MM.1S (cell line): Measurements from ENCODE around the gene TRIM54.
"Not testable (repeated sequence)": the region's sequence is repeated elsewhere in the genome, so short reads cannot be mapped to it uniquely, and the experiment has no call there.

Experiments
- DNase-seq: peaks from one replicate; pipeline ENCODE4 v3.0.0-alpha.2; 2015
- H2AFZ ChIP-seq: fragments of 300-600 bp; sonication (generic); 2 replicates; pipeline ENCODE4 v1.6.0; 2016; ENCODE audit warnings: antibody characterized with exemption, low read length
- H3F3A ChIP-seq: fragments of 300-600 bp; sonication (generic); 2 replicates; pipeline ENCODE4 v1.6.1; 2016; ENCODE audit warnings: mild to moderate bottlenecking, antibody characterized with exemption, low read length, moderate library complexity, mixed read lengths; ENCODE audit not compliant: insufficient read depth
- H3K27ac ChIP-seq: fragments of 300-600 bp; sonication (generic); 2 replicates; pipeline ENCODE4 v1.5.1; 2016; ENCODE audit warnings: mild to moderate bottlenecking, low read length
- H3K27me3 ChIP-seq: fragments of 300-600 bp; sonication (generic); replicated peaks from 2 replicates; pipeline ENCODE4 v1.6.0; 2016; ENCODE audit warnings: low read length; ENCODE audit not compliant: insufficient read depth
- H3K36me3 ChIP-seq: fragments of 300-600 bp; sonication (generic); replicated peaks from 2 replicates; pipeline ENCODE4 v1.6.1; 2016; ENCODE audit warnings: mild to moderate bottlenecking, low read length, mixed read lengths; ENCODE audit not compliant: insufficient read depth
- H3K4me1 ChIP-seq: fragments of 300-600 bp; sonication (generic); 2 replicates; pipeline ENCODE4 v1.6.1; 2016; ENCODE audit warnings: low read length, mixed read lengths
- H3K4me2 ChIP-seq: fragments of 300-600 bp; sonication (generic); 2 replicates; pipeline ENCODE4 v1.6.0; 2016; ENCODE audit warnings: low read depth, low read length
- H3K4me3 ChIP-seq: fragments of 300-600 bp; sonication (generic); 2 replicates; pipeline ENCODE4 v1.5.1; 2016; ENCODE audit warnings: low read length, mixed read lengths
- H3K79me2 ChIP-seq: fragments of 300-600 bp; sonication (generic); 2 replicates; pipeline ENCODE4 v1.6.1; 2016; ENCODE audit warnings: mixed run types, low read length, mixed read lengths
- H3K9ac ChIP-seq: fragments of 300-600 bp; sonication (generic); 2 replicates; pipeline ENCODE4 v1.6.1; 2016; ENCODE audit warnings: low read length, mixed read lengths
- H3K9me2 ChIP-seq: fragments of 300-600 bp; sonication (generic); replicated peaks from 2 replicates; pipeline ENCODE4 v1.6.1; 2016; ENCODE audit warnings: mild to moderate bottlenecking, low read length, mixed read lengths; ENCODE audit not compliant: insufficient read depth
- H3K9me3 ChIP-seq: fragments of 300-600 bp; sonication (generic); replicated peaks from 2 replicates; pipeline ENCODE4 v1.6.1; 2016; ENCODE audit warnings: mild to moderate bottlenecking, low read length, mixed read lengths; ENCODE audit not compliant: insufficient read depth
- H4K20me1 ChIP-seq: fragments of 300-600 bp; sonication (generic); 2 replicates; pipeline ENCODE4 v1.6.1; 2016; ENCODE audit warnings: mild to moderate bottlenecking, low read length, moderate library complexity, mixed read lengths; ENCODE audit not compliant: insufficient read depth
- CTCF ChIP-seq: fragments of 300-600 bp; sonication (generic); IDR thresholded peaks from 2 replicates; pipeline ENCODE4 v1.5.1; 2016; ENCODE audit warnings: antibody characterized with exemption, low read length, mixed read lengths
- EZH2 ChIP-seq: fragments of 300-600 bp; sonication (generic); optimal IDR thresholded peaks from 2 replicates; pipeline ENCODE3; 2017; ENCODE audit warnings: low read depth, mild to moderate bottlenecking, antibody characterized with exemption, low read length, mixed read lengths
- EZH2phosphoT487 ChIP-seq: fragments of 300-600 bp; sonication (generic); IDR thresholded peaks from 2 replicates; pipeline ENCODE4 v1.6.1; 2018; ENCODE audit warnings: antibody characterized with exemption, low read length

The TRIM54 gene

GRCh38 chr2:27314709-27315108 is 32.5 kb downstream of the TRIM54 start:
- H3F3A ChIP-seq = no peaks in the 10 kb centered on the region
- no peaks in the 10 kb centered on the region for H4K20me1 ChIP-seq
- TF ChIP-seq CTCF (no peak), EZH2phosphoT487 (no peak), EZH2 (no peak)
- no peaks in the 10 kb centered on the region for H3K79me2 ChIP-seq
- H3K4me2 ChIP-seq = no peak overlapping the region
- no peak overlapping the region for H2AFZ ChIP-seq
- H3K4me3 ChIP-seq = no peak overlapping the region
- H3K27ac ChIP-seq = no peak overlapping the region
- no peak overlapping the region for H3K9ac ChIP-seq
- DNase-seq = no peak
- H3K27me3 ChIP-seq = no peaks in the 10 kb centered on the region
- H3K9me3 ChIP-seq = no peaks in the 10 kb centered on the region
- no peaks in the 10 kb centered on the region for H3K4me1 ChIP-seq
- H3K9me2 ChIP-seq = no peaks in the 10 kb centered on the region
- H3K36me3 ChIP-seq = no peaks in the 10 kb centered on the region

- Histone ChIP-seq H3K9me3 (no peaks in the 10 kb centered on the region), H3K36me3 (no peaks in the 10 kb centered on the region), H2AFZ (no peak overlapping the region), H3K27me3 (no peaks in the 10 kb centered on the region), H3K9me2 (no peaks in the 10 kb centered on the region), H3F3A (no peaks in the 10 kb centered on the region), H3K4me2 (no peak overlapping the region), H3K27ac (no peak overlapping the region), H4K20me1 (no peaks in the 10 kb centered on the region), H3K79me2 (no peaks in the 10 kb centered on the region), H3K9ac (no peak overlapping the region), H3K4me1 (no peaks in the 10 kb centered on the region), H3K4me3 (no peak overlapping the region)
- no peak for DNase-seq
- no peak for TF ChIP-seq CTCF
- TF ChIP-seq EZH2phosphoT487 = no peak
- no peak for TF ChIP-seq EZH2
Measured at GRCh38 chr2:27315122-27315521, 32.9 kb downstream of the TRIM54 start.

- no peak overlapping the region for H3K4me3 ChIP-seq
- TF ChIP-seq EZH2phosphoT487 (no peak), EZH2 (no peak), CTCF (no peak)
- H3K27ac ChIP-seq = no peak overlapping the region
- H3K36me3 ChIP-seq = no peaks in the 10 kb centered on the region
- no peak overlapping the region for H3K9ac ChIP-seq
- H3F3A ChIP-seq = no peaks in the 10 kb centered on the region
- peaks cover 6% of the 10 kb centered on the region; the same call in 1 of the 2 replicates for H3K4me1 ChIP-seq
- H3K4me2 ChIP-seq = no peak overlapping the region
- no peaks in the 10 kb centered on the region for H3K9me3 ChIP-seq
- H3K79me2 ChIP-seq = peaks cover 8% of the 10 kb centered on the region; the same call in 1 of the 2 replicates
- H2AFZ ChIP-seq = no peak overlapping the region
- DNase-seq = no peak
- H3K27me3 ChIP-seq = no peaks in the 10 kb centered on the region
- no peaks in the 10 kb centered on the region for H4K20me1 ChIP-seq
- no peaks in the 10 kb centered on the region for H3K9me2 ChIP-seq
Measured at GRCh38 chr2:27316655-27317412, 34.6 kb downstream of the TRIM54 start.

GRCh38 chr2:27319839-27320238 is 37.6 kb downstream of the TRIM54 start:
- peaks cover 22% of the 10 kb centered on the region for H3K79me2 ChIP-seq
- H3K4me3 ChIP-seq, H3K27me3 ChIP-seq, H3K4me2 ChIP-seq, H4K20me1 ChIP-seq, H3K9me2 ChIP-seq, H3K9ac ChIP-seq, DNase-seq, H3K9me3 ChIP-seq, H3F3A ChIP-seq, H2AFZ ChIP-seq, H3K27ac ChIP-seq, H3K4me1 ChIP-seq, H3K36me3 ChIP-seq: not testable (repeated sequence)
